RPMI8226 (cell line): ENCODE data around the gene LONRF2.

Experiments
- DNase-seq: peaks from one replicate; pipeline ENCODE4 v3.0.0-alpha.2; 2015

Gene LONRF2

GRCh38 chr2:100230754-100231153, 91.5 kb downstream of the LONRF2 start:
- no peak for DNase-seq

GRCh38 chr2:100228967-100229366, 93.3 kb downstream of the LONRF2 start:
- no peak for DNase-seq

GRCh38 chr2:100228415-100228814, 93.9 kb downstream of the LONRF2 start:
- DNase-seq = no peak

- no peak for DNase-seq
These were observed 97.2 kb downstream of the LONRF2 start for GRCh38 chr2:100224988-100225710.

GRCh38 chr2:100223502-100223901, 98.8 kb downstream of the LONRF2 start:
- no peak for DNase-seq
